ENCODE data around the gene SMCO3. TPM values are rescaled to one million over a fixed set of nuclear protein-coding genes. Genes with fewer than 3 reads are reported as not detected.

Gene SMCO3
- total RNA-seq, 6 donors from 2014 or later = 0.33 to 3.1 (median 1.1) TPM

DNA sequence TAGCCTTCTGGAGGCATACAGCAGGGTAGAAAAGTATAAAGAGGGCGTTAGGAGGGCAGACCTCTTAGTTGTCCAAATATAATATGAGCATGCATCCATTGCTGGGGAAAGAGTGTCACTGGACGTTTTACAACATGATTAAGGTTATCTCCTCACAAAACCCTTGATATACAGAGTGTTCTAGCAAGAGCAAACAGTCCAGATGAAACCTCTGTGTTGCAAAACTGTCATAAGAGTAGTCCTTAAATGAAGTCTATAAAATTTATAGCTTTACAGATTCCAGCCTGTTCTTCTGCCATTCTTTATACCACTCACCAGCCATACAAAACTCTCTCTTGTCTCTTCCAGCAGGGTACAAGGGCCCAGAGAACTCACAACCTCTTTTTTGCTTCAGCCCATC is 32.4 kb downstream of the SMCO3 start:
- WGBS, 2 donors = 69% methylated on average over 2 of the region's 2 CpGs
- no peak for TF ChIP-seq POLR2A (IDR thresholded peaks at IDR 0.05)
- no peak for TF ChIP-seq EP300 (IDR thresholded peaks at IDR 0.05)
- TF ChIP-seq, protein P1, sequence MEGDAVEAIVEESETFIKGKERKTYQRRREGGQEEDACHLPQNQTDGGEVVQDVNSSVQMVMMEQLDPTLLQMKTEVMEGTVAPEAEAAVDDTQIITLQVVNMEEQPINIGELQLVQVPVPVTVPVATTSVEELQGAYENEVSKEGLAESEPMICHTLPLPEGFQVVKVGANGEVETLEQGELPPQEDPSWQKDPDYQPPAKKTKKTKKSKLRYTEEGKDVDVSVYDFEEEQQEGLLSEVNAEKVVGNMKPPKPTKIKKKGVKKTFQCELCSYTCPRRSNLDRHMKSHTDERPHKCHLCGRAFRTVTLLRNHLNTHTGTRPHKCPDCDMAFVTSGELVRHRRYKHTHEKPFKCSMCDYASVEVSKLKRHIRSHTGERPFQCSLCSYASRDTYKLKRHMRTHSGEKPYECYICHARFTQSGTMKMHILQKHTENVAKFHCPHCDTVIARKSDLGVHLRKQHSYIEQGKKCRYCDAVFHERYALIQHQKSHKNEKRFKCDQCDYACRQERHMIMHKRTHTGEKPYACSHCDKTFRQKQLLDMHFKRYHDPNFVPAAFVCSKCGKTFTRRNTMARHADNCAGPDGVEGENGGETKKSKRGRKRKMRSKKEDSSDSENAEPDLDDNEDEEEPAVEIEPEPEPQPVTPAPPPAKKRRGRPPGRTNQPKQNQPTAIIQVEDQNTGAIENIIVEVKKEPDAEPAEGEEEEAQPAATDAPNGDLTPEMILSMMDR (IDR thresholded peaks at IDR 0.05) = no peak
- TF ChIP-seq POLR2AphosphoS5 (IDR thresholded peaks at IDR 0.05) = no peak
- no peak overlapping the region for H3K4me3 ChIP-seq
- peaks cover 0 to 11% (median 5%) of the 10 kb centered on the region in 4 donors for H3K4me1 ChIP-seq
- DNase-seq (no peak), ATAC-seq (ENCODE audit: low FRiP score in 2 of 2) (no peak)
- H3K27me3 ChIP-seq = no peaks in the 10 kb centered on the region
- peaks cover under 1 to 24% (median 4%) of the 10 kb centered on the region in 4 donors for H3K36me3 ChIP-seq
- no peaks in the 10 kb centered on the region for H3K9me3 ChIP-seq
- H3K27ac ChIP-seq = no peak overlapping the region

DNA sequence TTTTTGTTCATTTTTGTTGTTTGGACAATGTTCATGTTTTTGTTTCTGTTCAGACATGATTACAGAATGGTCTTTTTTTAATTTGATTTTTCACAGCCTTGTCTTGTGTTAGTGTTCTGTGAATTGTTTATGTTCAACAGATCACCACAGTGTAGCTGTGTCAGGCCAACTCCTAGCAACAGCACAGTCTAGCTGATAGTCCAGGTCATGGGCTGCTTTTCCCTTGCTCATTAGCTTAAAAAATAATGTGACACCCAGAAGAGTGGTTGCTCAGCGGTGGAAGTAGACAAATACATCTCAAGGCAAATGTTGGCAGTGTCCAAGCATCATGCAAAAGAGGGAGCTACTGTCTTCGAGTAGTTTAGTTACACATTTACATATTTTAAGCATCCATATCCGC is 33.1 kb downstream of the SMCO3 start:
- H3K27ac ChIP-seq = no peak overlapping the region
- peaks cover 0 to 18% (median 11%) of the 10 kb centered on the region in 4 donors for H3K4me1 ChIP-seq
- H3K27me3 ChIP-seq = no peaks in the 10 kb centered on the region
- peaks cover 0 to 17% (median 2%) of the 10 kb centered on the region in 4 donors for H3K36me3 ChIP-seq
- TF ChIP-seq POLR2A (IDR thresholded peaks at IDR 0.05) = no peak
- no peak for TF ChIP-seq POLR2AphosphoS5 (IDR thresholded peaks at IDR 0.05)
- TF ChIP-seq EP300 (IDR thresholded peaks at IDR 0.05) = no peak
- TF ChIP-seq, protein P1 (IDR thresholded peaks at IDR 0.05) = no peak
- WGBS, 2 donors = 86 to 90% methylated on average over 3 of the region's 3 CpGs
- no peak for DNase-seq
- no peak overlapping the region for H3K4me3 ChIP-seq
- H3K9me3 ChIP-seq = no peaks in the 10 kb centered on the region
- no peak for ATAC-seq (ENCODE audit: low FRiP score in 2 of 2)

DNA sequence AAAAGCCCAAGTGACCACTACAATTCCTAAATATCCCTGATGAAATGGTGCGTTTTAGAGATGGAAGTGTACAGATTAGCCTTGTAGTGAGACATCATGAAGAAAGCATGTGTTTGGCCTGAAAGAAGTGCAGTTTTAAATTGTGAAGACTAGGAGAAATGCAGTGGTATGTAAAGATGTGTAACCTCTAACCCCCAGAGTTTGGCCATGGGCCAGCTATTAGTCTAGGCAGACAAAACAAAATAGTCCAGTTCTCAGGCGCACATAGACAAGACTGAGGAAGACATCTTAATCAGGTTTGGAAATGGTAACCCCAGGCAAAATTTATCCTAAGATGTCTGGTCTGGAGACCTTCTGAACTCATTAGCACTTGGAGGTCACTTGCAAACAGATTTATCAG is 34.1 kb downstream of the SMCO3 start:
- TF ChIP-seq POLR2A (IDR thresholded peaks at IDR 0.05) = no peak
- TF ChIP-seq POLR2AphosphoS5 (IDR thresholded peaks at IDR 0.05) = no peak
- TF ChIP-seq EP300 (IDR thresholded peaks at IDR 0.05) = no peak
- TF ChIP-seq, protein P1 (IDR thresholded peaks at IDR 0.05) = no peak
- no peaks in the 10 kb centered on the region for H3K9me3 ChIP-seq
- WGBS, 2 donors = 96 to 97% methylated on average over 2 of the region's 2 CpGs
- peaks cover 0 to 23% (median 13%) of the 10 kb centered on the region in 4 donors for H3K4me1 ChIP-seq
- no peak for ATAC-seq (ENCODE audit: low FRiP score in 2 of 2)
- no peak for DNase-seq
- peaks cover 0 to 9% (median 0%) of the 10 kb centered on the region in 4 donors for H3K36me3 ChIP-seq
- no peak overlapping the region for H3K4me3 ChIP-seq
- no peak overlapping the region for H3K27ac ChIP-seq
- no peaks in the 10 kb centered on the region for H3K27me3 ChIP-seq

DNA sequence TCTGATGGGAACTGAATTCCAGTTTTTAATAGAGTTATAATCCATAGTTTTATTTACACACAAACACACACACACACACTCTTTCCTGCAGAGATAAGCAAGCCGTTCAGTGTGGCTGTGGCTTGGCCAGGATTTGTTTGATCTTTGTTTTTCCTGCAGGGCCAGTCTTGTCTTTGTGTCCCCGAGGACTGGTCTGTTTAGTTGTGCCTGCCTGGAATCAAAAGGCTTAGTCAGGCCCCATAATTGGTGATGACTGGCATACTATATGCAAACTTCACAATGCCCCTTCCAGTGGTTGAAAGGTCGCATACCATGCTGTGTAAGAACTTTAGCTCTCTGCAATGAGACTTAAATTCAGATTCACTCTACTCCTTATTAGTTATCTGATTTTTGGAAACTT is 36.7 kb downstream of the SMCO3 start:
- DNase-seq = no peak
- WGBS, 2 donors = 39 to 42% methylated on average over 3 of the region's 3 CpGs

More for the DNA sequence above, 36.7 kb downstream of the SMCO3 start:
- peaks cover 0 to 23% (median 13%) of the 10 kb centered on the region in 4 donors for H3K4me1 ChIP-seq
- peak overlapping the region in 3 of 4 donors; percentile 21 to 98 (median 40) for H3K27ac ChIP-seq
- no peaks in the 10 kb centered on the region for H3K36me3 ChIP-seq
- H3K9me3 ChIP-seq = no peaks in the 10 kb centered on the region
- no peak overlapping the region for H3K4me3 ChIP-seq
- TF ChIP-seq, protein P1 (IDR thresholded peaks at IDR 0.05) = no peak
- TF ChIP-seq POLR2A (IDR thresholded peaks at IDR 0.05) = no peak
- no peak for TF ChIP-seq POLR2AphosphoS5 (IDR thresholded peaks at IDR 0.05)
- TF ChIP-seq EP300 (IDR thresholded peaks at IDR 0.05) = no peak
- no peak for ATAC-seq (ENCODE audit: low FRiP score in 2 of 2)
- no peaks in the 10 kb centered on the region for H3K27me3 ChIP-seq

All from upper lobe of left lung (tissue), 6 donors.